H9 (cell line): ENCODE data around the gene OAS2. TPM values are rescaled to one million over a fixed set of nuclear protein-coding genes. Genes with fewer than 3 reads are reported as not detected.
A peak's percentile ranks its signal among the peaks of the same experiment; 100 is the strongest.

Experiments used
- DNase-seq: peaks from one replicate; pipeline ENCODE4 v3.0.0-alpha.2; 2017
- H2AFZ ChIP-seq: one replicate; pipeline ENCODE4 v1.6.1; 2013; ENCODE audit warnings: mild to moderate bottlenecking, low read length, control low read depth, moderate library complexity
- H2AK5ac ChIP-seq: 2 replicates; pipeline ENCODE4 v1.6.1; 2013; ENCODE audit warnings: low read length, control low read depth, mixed read lengths; ENCODE audit not compliant: insufficient read length
- H2BK120ac ChIP-seq: one replicate; pipeline ENCODE4 v1.6.1; 2013; ENCODE audit warnings: low read depth, mild to moderate bottlenecking, low read length, control low read depth, inconsistent platforms; ENCODE audit not compliant: poor library complexity, severe bottlenecking
- H2BK12ac ChIP-seq: 2 replicates; pipeline ENCODE4 v1.6.1; 2013; ENCODE audit warnings: low read length, control low read depth, mixed read lengths, low read depth; ENCODE audit not compliant: insufficient read length
- H2BK15ac ChIP-seq: 2 replicates; pipeline ENCODE4 v1.6.1; 2013; ENCODE audit warnings: low read depth, low read length, control low read depth
- H2BK20ac ChIP-seq: one replicate; pipeline ENCODE4 v1.6.1; 2013; ENCODE audit warnings: low read depth, mild to moderate bottlenecking, low read length, control low read depth, inconsistent platforms; ENCODE audit not compliant: poor library complexity, severe bottlenecking
- H2BK5ac ChIP-seq: 2 replicates; pipeline ENCODE4 v1.6.1; 2013; ENCODE audit warnings: low read length, control low read depth, mixed read lengths; ENCODE audit not compliant: insufficient read length
- H3K14ac ChIP-seq: 2 replicates; pipeline ENCODE4 v1.6.1; 2013; ENCODE audit warnings: low read length, control low read depth; ENCODE audit not compliant: insufficient read depth
- H3K18ac ChIP-seq: 2 replicates; pipeline ENCODE4 v1.6.1; 2013; ENCODE audit warnings: low read depth, mild to moderate bottlenecking, mixed read lengths, low read length, control low read depth; ENCODE audit not compliant: insufficient read length
- H3K23ac ChIP-seq: 2 replicates; pipeline ENCODE4 v1.6.1; 2013; ENCODE audit warnings: low read length, control low read depth, mixed read lengths, low read depth; ENCODE audit not compliant: insufficient read length
- H3K23me2 ChIP-seq: 2 replicates; pipeline ENCODE4 v1.6.1; 2013; ENCODE audit warnings: low read depth, mild to moderate bottlenecking, mixed read lengths, low read length, control low read depth; ENCODE audit not compliant: insufficient read length, poor library complexity, severe bottlenecking
- H3K27ac ChIP-seq: 2 replicates; pipeline ENCODE4 v1.5.1; 2013; ENCODE audit warnings: low read length, control low read depth, mixed read lengths, low read depth; ENCODE audit not compliant: insufficient read length
- H3K27me3 ChIP-seq: 2 replicates; pipeline ENCODE4 v1.6.1; 2013; ENCODE audit warnings: low read length, control low read depth, inconsistent platforms; ENCODE audit not compliant: insufficient read depth
- H3K4ac ChIP-seq: 2 replicates; pipeline ENCODE4 v1.6.1; 2013; ENCODE audit warnings: low read depth, mild to moderate bottlenecking, control low read depth, inconsistent platforms, low read length, moderate library complexity
- H3K4me1 ChIP-seq: 2 replicates; pipeline ENCODE4 v1.6.1; 2013; ENCODE audit warnings: low read length, control low read depth, inconsistent platforms; ENCODE audit not compliant: insufficient read depth
- H3K4me2 ChIP-seq: 2 replicates; pipeline ENCODE4 v1.6.1; 2013; ENCODE audit warnings: low read length, control low read depth, mixed read lengths; ENCODE audit not compliant: insufficient read length, insufficient read depth
- H3K56ac ChIP-seq: 2 replicates; pipeline ENCODE4 v1.6.1; 2013; ENCODE audit warnings: low read depth, mild to moderate bottlenecking, mixed read lengths, low read length, control low read depth; ENCODE audit not compliant: insufficient read length
- H3K79me1 ChIP-seq: 2 replicates; pipeline ENCODE4 v1.6.1; 2013; ENCODE audit warnings: low read depth, mild to moderate bottlenecking, moderate library complexity, low read length, control low read depth, inconsistent platforms; ENCODE audit not compliant: insufficient read depth, poor library complexity, severe bottlenecking
- H3K79me2 ChIP-seq: 2 replicates; pipeline ENCODE4 v1.6.1; 2013; ENCODE audit warnings: low read length, control low read depth, inconsistent platforms; ENCODE audit not compliant: insufficient read depth
- H3K9ac ChIP-seq: 2 replicates; pipeline ENCODE4 v1.6.1; 2013; ENCODE audit warnings: low read length, control low read depth, mixed read lengths; ENCODE audit not compliant: insufficient read length; ENCODE audit errors: extremely low read depth
- H3K9me3 ChIP-seq: one replicate; pipeline ENCODE4 v1.6.1; 2013; ENCODE audit warnings: low read depth, low read length, inconsistent platforms; ENCODE audit not compliant: control insufficient read depth
- H3T11ph ChIP-seq: one replicate; pipeline ENCODE4 v1.6.1; 2013; ENCODE audit warnings: mild to moderate bottlenecking, low read length, control low read depth, inconsistent platforms
- H4K20me1 ChIP-seq: one replicate; pipeline ENCODE4 v1.6.1; 2013; ENCODE audit not compliant: control insufficient read depth, insufficient read length, insufficient read depth
- H4K5ac ChIP-seq: 2 replicates; pipeline ENCODE4 v1.6.1; 2013; ENCODE audit warnings: low read depth, mild to moderate bottlenecking, mixed read lengths, low read length, control low read depth; ENCODE audit not compliant: insufficient read length
- H4K8ac ChIP-seq: replicated peaks from 2 replicates; pipeline ENCODE4 v1.6.1; 2013; ENCODE audit warnings: low read length, control low read depth, mixed read lengths, low read depth; ENCODE audit not compliant: insufficient read length
- H4K91ac ChIP-seq: 2 replicates; pipeline ENCODE4 v1.6.1; 2013; ENCODE audit warnings: low read depth, mild to moderate bottlenecking, moderate library complexity, mixed read lengths, low read length, control low read depth; ENCODE audit not compliant: insufficient read length
- H3K27ac Mint-ChIP-seq, 3 experiments: 2 replicates in 2 of 3; 3 replicates in 1 of 3; pipeline ENCODE4 v1.8.0; 2020 to 2021; ENCODE audit warnings: mixed read lengths in 3 of 3, mild to moderate bottlenecking in 1 of 3, moderate library complexity in 1 of 3
- H3K27me3 Mint-ChIP-seq: 2 replicates; pipeline ENCODE4 v1.8.0; 2021; ENCODE audit warnings: low read depth, mild to moderate bottlenecking, moderate library complexity, mixed read lengths
- H3K36me3 Mint-ChIP-seq, 3 experiments: 2 replicates in 2 of 3; 3 replicates in 1 of 3; pipeline ENCODE4 v1.8.0; 2020 to 2021; ENCODE audit warnings: low read depth in 3 of 3, mixed read lengths in 3 of 3; ENCODE audit not compliant: insufficient read depth in 1 of 3
- H3K4me1 Mint-ChIP-seq, 2 experiments: 2 replicates each; pipeline ENCODE4 v1.8.0; 2020; ENCODE audit warnings: mixed read lengths in 2 of 2
- H3K4me3 Mint-ChIP-seq, 2 experiments: 2 replicates in 1 of 2; 3 replicates in 1 of 2; pipeline ENCODE4 v1.8.0; 2020 to 2021; ENCODE audit warnings: mild to moderate bottlenecking in 2 of 2, mixed read lengths in 2 of 2, moderate library complexity in 1 of 2
- H3K9me3 Mint-ChIP-seq, 2 experiments: 2 replicates in 1 of 2; 3 replicates in 1 of 2; pipeline ENCODE4 v1.8.0; 2020; ENCODE audit warnings: mild to moderate bottlenecking in 2 of 2, mixed read lengths in 2 of 2, moderate library complexity in 1 of 2
- WGBS: extraction: QIAGEN DNeasy Blood & Tissue Kit; methylation state at CpG from one replicate; pipeline ENCODE4 v1.1.7; 2013; ENCODE audit warnings: missing lambda C conversion rate, low lambda C conversion rate, mixed read lengths; ENCODE audit not compliant: insufficient read length; ENCODE audit errors: extremely low coverage; 5-methylcytosine and 5-hydroxymethylcytosine counted together
- total RNA-seq: library from RNA; stranded (reverse); gene quantifications from 2 replicates; pipeline ENCODE4 v1.2.1, GENCODE V29; 2021
- TF ChIP-seq, protein P1 (sequence below): fragments of 200-600 bp; sonication (generic); conservative IDR thresholded peaks from 3 replicates; pipeline ENCODE4 v1.8.0; 2021; ENCODE audit warnings: antibody characterized with exemption, mild to moderate bottlenecking

The OAS2 gene
- total RNA-seq, 1 experiment from 2014 or later, result not detected

DNA sequence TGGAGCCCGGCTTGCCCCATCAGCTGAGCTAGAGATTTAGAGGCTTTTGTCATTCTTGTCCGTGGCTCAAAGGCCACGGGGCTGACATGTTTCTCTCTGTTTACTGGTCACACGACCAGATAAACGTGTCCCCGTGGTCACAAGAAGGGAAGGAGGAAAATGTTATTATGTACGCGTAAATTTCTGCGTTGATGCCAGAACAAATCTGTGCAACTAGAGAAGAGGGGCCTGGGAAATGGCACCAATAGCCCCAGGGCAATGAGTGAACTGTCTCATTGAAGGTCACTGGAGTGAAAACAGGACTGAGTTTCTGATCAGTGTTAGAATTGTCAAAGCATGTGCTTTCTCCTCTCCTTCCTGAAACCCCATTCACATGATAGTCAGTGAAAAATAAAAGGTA is 25.3 kb downstream of the OAS2 start:
- no peak overlapping the region for H3K4me3 Mint-ChIP-seq
- Histone ChIP-seq H3K23me2 (no peaks in the 10 kb centered on the region), H4K8ac (no peak overlapping the region), H3K9ac (no peak overlapping the region), H3K4me1 (no peaks in the 10 kb centered on the region), H3K14ac (no peak overlapping the region), H4K20me1 (no peaks in the 10 kb centered on the region), H2BK12ac (no peak overlapping the region), H3K4me2 (no peak overlapping the region), H3K27me3 (no peaks in the 10 kb centered on the region), H2BK120ac (no peak overlapping the region), H3T11ph (no peak overlapping the region), H3K18ac (no peak overlapping the region), H3K4ac (no peak overlapping the region), H2AK5ac (no peak overlapping the region), H4K5ac (no peak overlapping the region), H3K27ac (no peak overlapping the region), H2BK20ac (no peak overlapping the region), H3K56ac (no peak overlapping the region), H2AFZ (no peak overlapping the region), H3K23ac (no peak overlapping the region), H2BK5ac (no peak overlapping the region), H3K79me2 (no peaks in the 10 kb centered on the region), H3K9me3 (no peaks in the 10 kb centered on the region), H3K79me1 (no peaks in the 10 kb centered on the region), H4K91ac (no peak overlapping the region), H2BK15ac (no peak overlapping the region)
- H3K27me3 Mint-ChIP-seq, result peaks cover 26% of the 10 kb centered on the region
- H3K27ac Mint-ChIP-seq, result no peak overlapping the region
- peaks cover 0 to 2% (median 0%) of the 10 kb centered on the region in 3 experiments; a peak in 2 of 7 replicates for H3K36me3 Mint-ChIP-seq
- no CpG with 5 or more reads among the region's 9 CpGs for WGBS
- H3K4me1 Mint-ChIP-seq, result 0 out of 4 replicates have a peak, but pooled peaks cover 0 to 2% of the 10 kb centered on the region in 2 experiments
- TF ChIP-seq, protein P1, sequence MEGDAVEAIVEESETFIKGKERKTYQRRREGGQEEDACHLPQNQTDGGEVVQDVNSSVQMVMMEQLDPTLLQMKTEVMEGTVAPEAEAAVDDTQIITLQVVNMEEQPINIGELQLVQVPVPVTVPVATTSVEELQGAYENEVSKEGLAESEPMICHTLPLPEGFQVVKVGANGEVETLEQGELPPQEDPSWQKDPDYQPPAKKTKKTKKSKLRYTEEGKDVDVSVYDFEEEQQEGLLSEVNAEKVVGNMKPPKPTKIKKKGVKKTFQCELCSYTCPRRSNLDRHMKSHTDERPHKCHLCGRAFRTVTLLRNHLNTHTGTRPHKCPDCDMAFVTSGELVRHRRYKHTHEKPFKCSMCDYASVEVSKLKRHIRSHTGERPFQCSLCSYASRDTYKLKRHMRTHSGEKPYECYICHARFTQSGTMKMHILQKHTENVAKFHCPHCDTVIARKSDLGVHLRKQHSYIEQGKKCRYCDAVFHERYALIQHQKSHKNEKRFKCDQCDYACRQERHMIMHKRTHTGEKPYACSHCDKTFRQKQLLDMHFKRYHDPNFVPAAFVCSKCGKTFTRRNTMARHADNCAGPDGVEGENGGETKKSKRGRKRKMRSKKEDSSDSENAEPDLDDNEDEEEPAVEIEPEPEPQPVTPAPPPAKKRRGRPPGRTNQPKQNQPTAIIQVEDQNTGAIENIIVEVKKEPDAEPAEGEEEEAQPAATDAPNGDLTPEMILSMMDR, result no peak
- peak; percentile 10 for DNase-seq
- peaks cover under 1 to 1% of the 10 kb centered on the region in 2 experiments for H3K9me3 Mint-ChIP-seq
